ENCODE data around the gene RPL23. TPM values are rescaled to one million over a fixed set of nuclear protein-coding genes. Genes with fewer than 3 reads are reported as not detected.
A peak's percentile ranks its signal among the peaks of the same experiment; 100 is the strongest.

The RPL23 gene
- total and polyA plus RNA-seq, 10 of the 15 experiments (the other 5 are each of a cell fraction or from before 2014, with no cell fraction given), result 2,200 to 4,821 (median 3,043) TPM

DNA sequence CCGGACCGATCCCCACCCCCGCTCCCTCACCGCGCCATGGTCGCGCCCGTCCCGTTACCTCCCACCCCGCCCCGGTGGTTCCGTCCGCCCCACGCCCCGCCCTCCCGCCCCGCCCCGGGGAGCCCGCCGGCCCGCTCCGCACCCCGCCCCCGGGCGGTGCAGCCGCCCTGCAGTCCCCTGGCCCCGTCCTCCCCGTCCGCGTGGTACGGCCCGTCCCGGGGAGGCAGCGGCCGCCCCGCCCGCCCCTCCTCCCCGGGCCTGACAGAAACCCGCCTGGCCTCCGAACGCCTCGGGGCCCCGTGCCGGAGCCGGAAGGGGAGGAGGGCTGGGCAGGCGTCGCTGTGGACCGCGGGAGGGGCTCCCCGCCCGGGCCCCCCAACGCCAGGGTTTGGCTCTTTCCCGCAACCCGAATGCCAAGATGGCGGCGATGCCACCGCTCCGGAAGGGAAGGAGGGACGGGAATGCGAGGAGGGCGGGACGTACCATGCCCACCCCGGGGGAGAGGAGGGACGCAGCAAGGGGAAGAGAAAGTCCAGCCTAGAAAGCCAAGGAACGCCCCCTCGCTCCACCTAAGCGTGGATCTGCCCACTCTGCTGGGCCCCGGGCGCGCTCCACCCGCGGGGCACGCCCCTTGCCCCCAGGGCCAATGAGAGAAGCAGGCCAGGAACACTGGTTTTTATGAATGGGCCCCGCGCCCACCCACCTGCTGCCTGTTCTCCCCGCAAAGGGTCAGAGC is 53.9 kb downstream of the RPL23 start, which contains the start of gene PIP4K2B (continued):
- TF ChIP-seq, protein P1, sequence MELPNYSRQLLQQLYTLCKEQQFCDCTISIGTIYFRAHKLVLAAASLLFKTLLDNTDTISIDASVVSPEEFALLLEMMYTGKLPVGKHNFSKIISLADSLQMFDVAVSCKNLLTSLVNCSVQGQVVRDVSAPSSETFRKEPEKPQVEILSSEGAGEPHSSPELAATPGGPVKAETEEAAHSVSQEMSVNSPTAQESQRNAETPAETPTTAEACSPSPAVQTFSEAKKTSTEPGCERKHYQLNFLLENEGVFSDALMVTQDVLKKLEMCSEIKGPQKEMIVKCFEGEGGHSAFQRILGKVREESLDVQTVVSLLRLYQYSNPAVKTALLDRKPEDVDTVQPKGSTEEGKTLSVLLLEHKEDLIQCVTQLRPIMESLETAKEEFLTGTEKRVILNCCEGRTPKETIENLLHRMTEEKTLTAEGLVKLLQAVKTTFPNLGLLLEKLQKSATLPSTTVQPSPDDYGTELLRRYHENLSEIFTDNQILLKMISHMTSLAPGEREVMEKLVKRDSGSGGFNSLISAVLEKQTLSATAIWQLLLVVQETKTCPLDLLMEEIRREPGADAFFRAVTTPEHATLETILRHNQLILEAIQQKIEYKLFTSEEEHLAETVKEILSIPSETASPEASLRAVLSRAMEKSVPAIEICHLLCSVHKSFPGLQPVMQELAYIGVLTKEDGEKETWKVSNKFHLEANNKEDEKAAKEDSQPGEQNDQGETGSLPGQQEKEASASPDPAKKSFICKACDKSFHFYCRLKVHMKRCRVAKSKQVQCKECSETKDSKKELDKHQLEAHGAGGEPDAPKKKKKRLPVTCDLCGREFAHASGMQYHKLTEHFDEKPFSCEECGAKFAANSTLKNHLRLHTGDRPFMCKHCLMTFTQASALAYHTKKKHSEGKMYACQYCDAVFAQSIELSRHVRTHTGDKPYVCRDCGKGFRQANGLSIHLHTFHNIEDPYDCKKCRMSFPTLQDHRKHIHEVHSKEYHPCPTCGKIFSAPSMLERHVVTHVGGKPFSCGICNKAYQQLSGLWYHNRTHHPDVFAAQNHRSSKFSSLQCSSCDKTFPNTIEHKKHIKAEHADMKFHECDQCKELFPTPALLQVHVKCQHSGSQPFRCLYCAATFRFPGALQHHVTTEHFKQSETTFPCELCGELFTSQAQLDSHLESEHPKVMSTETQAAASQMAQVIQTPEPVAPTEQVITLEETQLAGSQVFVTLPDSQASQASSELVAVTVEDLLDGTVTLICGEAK (IDR thresholded peaks at IDR 0.05; ENCODE audit: borderline replicate concordance), result peak; percentile 76
- TF ChIP-seq, protein P2, sequence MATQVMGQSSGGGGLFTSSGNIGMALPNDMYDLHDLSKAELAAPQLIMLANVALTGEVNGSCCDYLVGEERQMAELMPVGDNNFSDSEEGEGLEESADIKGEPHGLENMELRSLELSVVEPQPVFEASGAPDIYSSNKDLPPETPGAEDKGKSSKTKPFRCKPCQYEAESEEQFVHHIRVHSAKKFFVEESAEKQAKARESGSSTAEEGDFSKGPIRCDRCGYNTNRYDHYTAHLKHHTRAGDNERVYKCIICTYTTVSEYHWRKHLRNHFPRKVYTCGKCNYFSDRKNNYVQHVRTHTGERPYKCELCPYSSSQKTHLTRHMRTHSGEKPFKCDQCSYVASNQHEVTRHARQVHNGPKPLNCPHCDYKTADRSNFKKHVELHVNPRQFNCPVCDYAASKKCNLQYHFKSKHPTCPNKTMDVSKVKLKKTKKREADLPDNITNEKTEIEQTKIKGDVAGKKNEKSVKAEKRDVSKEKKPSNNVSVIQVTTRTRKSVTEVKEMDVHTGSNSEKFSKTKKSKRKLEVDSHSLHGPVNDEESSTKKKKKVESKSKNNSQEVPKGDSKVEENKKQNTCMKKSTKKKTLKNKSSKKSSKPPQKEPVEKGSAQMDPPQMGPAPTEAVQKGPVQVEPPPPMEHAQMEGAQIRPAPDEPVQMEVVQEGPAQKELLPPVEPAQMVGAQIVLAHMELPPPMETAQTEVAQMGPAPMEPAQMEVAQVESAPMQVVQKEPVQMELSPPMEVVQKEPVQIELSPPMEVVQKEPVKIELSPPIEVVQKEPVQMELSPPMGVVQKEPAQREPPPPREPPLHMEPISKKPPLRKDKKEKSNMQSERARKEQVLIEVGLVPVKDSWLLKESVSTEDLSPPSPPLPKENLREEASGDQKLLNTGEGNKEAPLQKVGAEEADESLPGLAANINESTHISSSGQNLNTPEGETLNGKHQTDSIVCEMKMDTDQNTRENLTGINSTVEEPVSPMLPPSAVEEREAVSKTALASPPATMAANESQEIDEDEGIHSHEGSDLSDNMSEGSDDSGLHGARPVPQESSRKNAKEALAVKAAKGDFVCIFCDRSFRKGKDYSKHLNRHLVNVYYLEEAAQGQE (IDR thresholded peaks at IDR 0.05; ENCODE audit: low read depth, low read length), result no peak
- no peak for TF ChIP-seq EP300 (IDR thresholded peaks at IDR 0.05; ENCODE audit: borderline replicate concordance in 1 of 2, control insufficient read depth in 1 of 2, low read depth in 2 of 2, low read length in 2 of 2)

All from GM12878 (cell line).